Tibial nerve (tissue), 4 donors: ENCODE measurements around the gene ZBED4. TPM values are rescaled to one million over a fixed set of nuclear protein-coding genes. Genes with fewer than 3 reads are reported as not detected.

Experiments used
- DNase-seq, 2 donors: peaks; one replicate each; pipeline ENCODE4 v3.0.0-alpha.2; 2019; ENCODE audit warnings: low spot score in 2 of 2
- H3K27ac ChIP-seq, 4 donors: fragments of 200-600 bp; sonication (generic) in 3 of 4; one replicate each; pipeline ENCODE4 v1.5.1; 2017 to 2019; ENCODE audit warnings: mild to moderate bottlenecking in 1 of 4
- H3K27me3 ChIP-seq, 2 donors: fragments of 200-600 bp; sonication (generic) in 1 of 2; one replicate each; pipeline versions ENCODE4 v1.5.1 to v1.6.0; 2017 to 2019
- H3K36me3 ChIP-seq, 3 donors: fragments of 200-600 bp; sonication (generic); one replicate each; pipeline ENCODE4 v1.5.1; 2018 to 2019
- H3K4me1 ChIP-seq, 4 donors: fragments of 200-600 bp; sonication (generic) in 3 of 4; one replicate each; pipeline ENCODE4 v1.5.1; 2017 to 2019
- H3K4me3 ChIP-seq, 4 donors: fragments of 200-600 bp; sonication (generic) in 3 of 4; one replicate each; pipeline ENCODE4 v1.5.1; 2017 to 2019; ENCODE audit warnings: mild to moderate bottlenecking in 1 of 4, moderate library complexity in 1 of 4
- H3K9me3 ChIP-seq, 4 donors: fragments of 200-600 bp; sonication (generic) in 3 of 4; one replicate each; pipeline ENCODE4 v1.5.1; 2017 to 2019
- EP300 ChIP-seq, 2 donors: sonication (generic); formaldehyde crosslinking; IDR thresholded peaks; one replicate each; pipeline ENCODE4 v1.6.1; 2017; ENCODE audit warnings: antibody characterized with exemption in 2 of 2, mild to moderate bottlenecking in 1 of 2
- POLR2A ChIP-seq, 2 donors: fragments of 450-650 bp; IDR thresholded peaks; one replicate each; pipeline ENCODE4 v1.6.1; 2017; ENCODE audit warnings: antibody characterized with exemption in 2 of 2, mild to moderate bottlenecking in 2 of 2, moderate library complexity in 2 of 2
- WGBS, 2 donors: methylation state at CpG; one replicate each; pipeline ENCODE4 v1.1.5; 2018; 5-methylcytosine and 5-hydroxymethylcytosine counted together
- total RNA-seq, 4 donors: library from RNA; depleted of rRNA; stranded (reverse); fragments of >200 nt; gene quantifications; one replicate each; pipeline ENCODE4 v1.1.0, GENCODE V29; 2016
- TF ChIP-seq, protein P1 (sequence below), 5 experiments: fragments of 200-600 bp in 3 of 5; fragments of 450-650 bp in 2 of 5; sonication (generic) in 3 of 5; IDR thresholded peaks; one replicate each; pipeline ENCODE4 v1.5.1; 2016 to 2019; ENCODE audit warnings: antibody characterized with exemption in 5 of 5, mild to moderate bottlenecking in 3 of 5, moderate library complexity in 2 of 5

The ZBED4 gene
- total RNA-seq, 4 donors from 2014 or later: 5.9 to 12.3 (median 7.3) TPM

DNA sequence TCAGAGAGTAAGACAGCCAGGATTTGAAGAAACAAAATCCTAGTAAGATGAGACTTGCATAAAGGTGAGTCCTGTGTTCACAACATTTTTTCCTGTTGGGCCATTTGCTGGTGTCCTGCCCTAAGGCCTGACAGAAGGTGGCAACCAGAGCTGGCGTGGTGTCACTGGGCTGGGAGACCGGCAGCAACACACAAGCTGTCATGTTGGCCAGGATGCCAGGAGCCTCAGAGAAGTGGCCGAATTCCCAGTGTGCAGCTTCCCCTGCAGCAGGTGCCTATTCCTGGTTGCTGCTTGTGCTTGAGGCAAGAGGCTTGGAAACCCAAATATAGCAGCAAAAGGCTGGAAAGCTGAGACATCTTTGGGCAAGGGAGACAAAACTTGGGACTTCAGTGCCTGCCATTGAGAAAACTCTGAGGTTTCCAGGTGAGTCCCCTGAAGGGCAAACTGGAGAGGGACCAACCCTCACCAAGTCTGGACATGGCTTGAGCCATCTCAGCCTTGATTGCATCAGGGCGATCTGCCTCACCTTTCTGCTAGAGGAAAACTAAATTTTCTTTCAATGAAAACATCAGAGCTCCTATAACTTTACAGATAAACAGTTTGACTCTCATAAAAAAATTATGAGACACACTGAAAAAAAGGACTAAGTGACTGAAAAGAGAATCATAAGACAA, 38.7 kb downstream of the ZBED4 start:
- DNase-seq: no peak
- Histone ChIP-seq H3K27ac (no peak overlapping the region), H3K36me3 (peaks cover 0 to 75% (median 0%) of the 10 kb centered on the region in 3 donors), H3K9me3 (peaks cover 0 to 34% (median 3%) of the 10 kb centered on the region in 4 donors), H3K4me3 (no peak overlapping the region), H3K27me3 (no peaks in the 10 kb centered on the region), H3K4me1 (no peaks in the 10 kb centered on the region)
- WGBS, 2 donors: 94 to 97% methylated on average over 4 of the region's 4 CpGs
- TF ChIP-seq POLR2A (IDR thresholded peaks at IDR 0.05) (no peak), EP300 (IDR thresholded peaks at IDR 0.05) (no peak)
- TF ChIP-seq, protein P1, sequence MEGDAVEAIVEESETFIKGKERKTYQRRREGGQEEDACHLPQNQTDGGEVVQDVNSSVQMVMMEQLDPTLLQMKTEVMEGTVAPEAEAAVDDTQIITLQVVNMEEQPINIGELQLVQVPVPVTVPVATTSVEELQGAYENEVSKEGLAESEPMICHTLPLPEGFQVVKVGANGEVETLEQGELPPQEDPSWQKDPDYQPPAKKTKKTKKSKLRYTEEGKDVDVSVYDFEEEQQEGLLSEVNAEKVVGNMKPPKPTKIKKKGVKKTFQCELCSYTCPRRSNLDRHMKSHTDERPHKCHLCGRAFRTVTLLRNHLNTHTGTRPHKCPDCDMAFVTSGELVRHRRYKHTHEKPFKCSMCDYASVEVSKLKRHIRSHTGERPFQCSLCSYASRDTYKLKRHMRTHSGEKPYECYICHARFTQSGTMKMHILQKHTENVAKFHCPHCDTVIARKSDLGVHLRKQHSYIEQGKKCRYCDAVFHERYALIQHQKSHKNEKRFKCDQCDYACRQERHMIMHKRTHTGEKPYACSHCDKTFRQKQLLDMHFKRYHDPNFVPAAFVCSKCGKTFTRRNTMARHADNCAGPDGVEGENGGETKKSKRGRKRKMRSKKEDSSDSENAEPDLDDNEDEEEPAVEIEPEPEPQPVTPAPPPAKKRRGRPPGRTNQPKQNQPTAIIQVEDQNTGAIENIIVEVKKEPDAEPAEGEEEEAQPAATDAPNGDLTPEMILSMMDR (IDR thresholded peaks at IDR 0.05): no peak

DNA sequence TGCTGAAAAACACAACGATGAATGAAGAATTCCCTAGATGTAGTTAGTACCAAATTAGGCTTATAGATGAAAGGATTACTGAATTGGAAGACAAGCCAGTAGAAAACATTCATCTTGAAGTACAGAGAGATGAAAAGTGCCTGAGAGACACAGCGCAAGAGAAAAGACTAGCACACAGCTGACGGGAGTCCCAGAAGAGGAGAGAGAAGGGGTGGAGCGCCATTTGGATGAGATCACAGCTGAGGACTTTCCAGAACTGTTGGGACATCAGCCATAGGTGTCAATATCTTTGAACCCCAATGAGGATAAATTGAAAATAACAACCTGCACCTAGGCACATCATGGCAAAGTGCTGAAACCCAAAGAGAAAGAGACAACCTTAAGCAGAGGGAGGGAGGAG, 39.4 kb downstream of the ZBED4 start:
- WGBS, 2 donors: 82 to 91% methylated on average over 4 of the region's 4 CpGs
- H3K4me3 ChIP-seq: no peak overlapping the region
- TF ChIP-seq, protein P1 (IDR thresholded peaks at IDR 0.05): no peak
- TF ChIP-seq EP300 (IDR thresholded peaks at IDR 0.05) (no peak), POLR2A (IDR thresholded peaks at IDR 0.05) (no peak)
- DNase-seq: no peak
- H3K27me3 ChIP-seq: no peaks in the 10 kb centered on the region
- H3K9me3 ChIP-seq: peaks cover 0 to 34% (median 3%) of the 10 kb centered on the region in 4 donors
- H3K27ac ChIP-seq: no peak overlapping the region
- H3K4me1 ChIP-seq: no peaks in the 10 kb centered on the region
- H3K36me3 ChIP-seq: peaks cover 0 to 75% (median 0%) of the 10 kb centered on the region in 3 donors

DNA sequence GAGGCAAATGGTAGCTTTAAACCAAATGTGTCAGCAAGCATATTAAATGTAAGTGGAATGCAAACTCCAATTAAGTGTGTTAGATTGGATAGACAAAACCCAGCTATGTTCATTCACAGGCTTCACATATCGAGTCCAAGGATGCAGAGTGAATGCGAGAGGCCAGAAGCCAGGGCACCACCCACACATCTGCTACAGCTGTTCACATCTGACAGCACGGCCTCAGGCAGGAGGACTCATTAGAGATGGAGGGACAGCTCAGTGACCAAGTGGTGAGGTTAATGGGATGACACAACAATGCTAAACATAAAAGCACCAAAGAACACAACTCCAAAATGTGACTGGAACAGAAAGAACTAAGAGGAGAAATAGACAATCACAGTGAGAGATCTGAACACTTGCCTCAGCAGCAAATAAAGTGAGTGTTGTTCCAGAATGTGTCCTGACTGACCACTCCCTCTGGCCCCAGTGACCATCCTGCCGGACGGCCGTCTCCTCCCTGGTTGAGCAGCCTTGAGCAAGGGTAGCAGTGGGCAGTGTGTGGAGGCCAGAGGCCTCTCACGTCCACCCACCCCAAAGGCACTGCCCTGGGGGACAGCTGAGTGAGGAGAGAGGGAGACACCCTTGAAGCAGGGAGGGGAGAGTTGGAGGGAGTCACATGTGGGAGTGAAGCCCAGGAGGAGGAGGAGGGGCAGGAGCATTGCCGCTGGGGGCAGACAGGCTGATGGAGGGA, 40.8 kb downstream of the ZBED4 start:
- TF ChIP-seq EP300 (IDR thresholded peaks at IDR 0.05) (no peak), POLR2A (IDR thresholded peaks at IDR 0.05) (no peak)
- TF ChIP-seq, protein P1 (IDR thresholded peaks at IDR 0.05): no peak
- no peaks in the 10 kb centered on the region for H3K27me3 ChIP-seq
- peaks cover 0 to 76% (median 0%) of the 10 kb centered on the region in 3 donors for H3K36me3 ChIP-seq
- 70 to 76% methylated on average over 8 of the region's 8 CpGs for WGBS, 2 donors
- no peak for DNase-seq
- H3K27ac ChIP-seq: no peak overlapping the region
- no peaks in the 10 kb centered on the region for H3K4me1 ChIP-seq
- peaks cover 0 to 30% (median 3%) of the 10 kb centered on the region in 4 donors for H3K9me3 ChIP-seq
- H3K4me3 ChIP-seq: no peak overlapping the region

DNA sequence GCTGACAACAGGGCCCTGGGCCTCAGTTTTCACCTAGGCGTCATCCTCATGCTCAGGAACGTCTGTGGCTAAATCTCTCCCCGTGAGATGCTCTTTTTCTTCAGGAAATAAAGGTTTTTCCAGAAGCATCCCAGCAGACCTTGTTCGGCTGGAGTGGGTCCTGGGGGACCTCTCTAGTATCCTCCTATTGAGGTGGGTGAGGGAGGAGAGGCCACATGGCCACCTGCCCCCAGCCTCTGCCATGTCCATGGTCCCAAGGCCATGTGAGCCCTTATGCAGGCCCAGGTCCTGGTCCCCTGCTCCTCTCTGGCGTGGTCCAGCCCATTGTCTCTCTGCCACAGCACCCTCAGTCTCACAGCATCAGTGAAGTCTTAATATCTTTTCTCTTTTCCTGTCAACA, 42.6 kb downstream of the ZBED4 start:
- no peak overlapping the region for H3K27ac ChIP-seq
- H3K4me1 ChIP-seq: no peaks in the 10 kb centered on the region
- no peak overlapping the region for H3K4me3 ChIP-seq
- H3K27me3 ChIP-seq: no peaks in the 10 kb centered on the region
- WGBS, 2 donors: 85 to 91% methylated on average over 5 of the region's 5 CpGs
- H3K9me3 ChIP-seq: peaks cover 0 to 21% (median 3%) of the 10 kb centered on the region in 4 donors
- H3K36me3 ChIP-seq: peaks cover 0 to 76% (median 0%) of the 10 kb centered on the region in 3 donors
- DNase-seq: no peak
- TF ChIP-seq POLR2A (IDR thresholded peaks at IDR 0.05) (no peak), EP300 (IDR thresholded peaks at IDR 0.05) (no peak)
- TF ChIP-seq, protein P1 (IDR thresholded peaks at IDR 0.05): no peak
